ENCODE data around the gene UFD1.

DNA sequence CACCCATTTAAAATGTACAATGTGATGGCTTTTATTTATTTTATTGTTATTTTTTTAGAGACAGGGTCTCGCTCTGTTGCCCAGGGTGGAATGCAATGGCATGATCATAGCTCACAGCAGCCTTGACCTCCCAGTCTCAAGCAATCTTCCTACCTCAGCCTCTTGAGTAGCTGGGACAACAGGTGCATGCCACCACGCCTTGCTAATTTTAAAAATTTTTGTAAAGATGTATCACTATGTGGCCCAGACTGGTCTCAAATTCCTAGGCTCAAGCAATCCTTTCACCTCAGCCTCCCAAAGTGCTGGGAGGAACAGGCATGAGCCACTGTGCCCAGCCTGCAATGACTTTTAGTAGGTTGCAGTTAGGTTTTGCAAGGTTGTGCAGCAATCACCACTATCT, 30.9 kb upstream of the UFD1 start:
- TF ChIP-seq RXRA (IDR thresholded peaks at IDR 0.05; ENCODE audit: borderline replicate concordance, low read depth) (no peak), YY1 (IDR thresholded peaks at IDR 0.05; ENCODE audit: low read depth) (no peak), EP300 (IDR thresholded peaks at IDR 0.05; ENCODE audit: borderline replicate concordance in 1 of 2, low read depth in 1 of 2, low read length in 1 of 2) (no peak), GATA2 (CRISPR knock-in tag; IDR thresholded peaks at IDR 0.05) (no peak), TAF1 (IDR thresholded peaks at IDR 0.05; ENCODE audit: borderline replicate concordance, low read depth, low read length) (no peak), NRF1 (IDR thresholded peaks at IDR 0.05; ENCODE audit: low read depth, low read length) (no peak), EZH2phosphoT487 (IDR thresholded peaks at IDR 0.05; ENCODE audit: borderline replicate concordance, low read depth) (no peak)
- TF ChIP-seq, protein P1, sequence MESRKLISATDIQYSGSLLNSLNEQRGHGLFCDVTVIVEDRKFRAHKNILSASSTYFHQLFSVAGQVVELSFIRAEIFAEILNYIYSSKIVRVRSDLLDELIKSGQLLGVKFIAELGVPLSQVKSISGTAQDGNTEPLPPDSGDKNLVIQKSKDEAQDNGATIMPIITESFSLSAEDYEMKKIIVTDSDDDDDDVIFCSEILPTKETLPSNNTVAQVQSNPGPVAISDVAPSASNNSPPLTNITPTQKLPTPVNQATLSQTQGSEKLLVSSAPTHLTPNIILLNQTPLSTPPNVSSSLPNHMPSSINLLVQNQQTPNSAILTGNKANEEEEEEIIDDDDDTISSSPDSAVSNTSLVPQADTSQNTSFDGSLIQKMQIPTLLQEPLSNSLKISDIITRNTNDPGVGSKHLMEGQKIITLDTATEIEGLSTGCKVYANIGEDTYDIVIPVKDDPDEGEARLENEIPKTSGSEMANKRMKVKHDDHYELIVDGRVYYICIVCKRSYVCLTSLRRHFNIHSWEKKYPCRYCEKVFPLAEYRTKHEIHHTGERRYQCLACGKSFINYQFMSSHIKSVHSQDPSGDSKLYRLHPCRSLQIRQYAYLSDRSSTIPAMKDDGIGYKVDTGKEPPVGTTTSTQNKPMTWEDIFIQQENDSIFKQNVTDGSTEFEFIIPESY (IDR thresholded peaks at IDR 0.05; ENCODE audit: borderline replicate concordance, low read depth): no peak
- TF ChIP-seq, protein P2, sequence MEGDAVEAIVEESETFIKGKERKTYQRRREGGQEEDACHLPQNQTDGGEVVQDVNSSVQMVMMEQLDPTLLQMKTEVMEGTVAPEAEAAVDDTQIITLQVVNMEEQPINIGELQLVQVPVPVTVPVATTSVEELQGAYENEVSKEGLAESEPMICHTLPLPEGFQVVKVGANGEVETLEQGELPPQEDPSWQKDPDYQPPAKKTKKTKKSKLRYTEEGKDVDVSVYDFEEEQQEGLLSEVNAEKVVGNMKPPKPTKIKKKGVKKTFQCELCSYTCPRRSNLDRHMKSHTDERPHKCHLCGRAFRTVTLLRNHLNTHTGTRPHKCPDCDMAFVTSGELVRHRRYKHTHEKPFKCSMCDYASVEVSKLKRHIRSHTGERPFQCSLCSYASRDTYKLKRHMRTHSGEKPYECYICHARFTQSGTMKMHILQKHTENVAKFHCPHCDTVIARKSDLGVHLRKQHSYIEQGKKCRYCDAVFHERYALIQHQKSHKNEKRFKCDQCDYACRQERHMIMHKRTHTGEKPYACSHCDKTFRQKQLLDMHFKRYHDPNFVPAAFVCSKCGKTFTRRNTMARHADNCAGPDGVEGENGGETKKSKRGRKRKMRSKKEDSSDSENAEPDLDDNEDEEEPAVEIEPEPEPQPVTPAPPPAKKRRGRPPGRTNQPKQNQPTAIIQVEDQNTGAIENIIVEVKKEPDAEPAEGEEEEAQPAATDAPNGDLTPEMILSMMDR (IDR thresholded peaks at IDR 0.05): no peak
- TF ChIP-seq, protein P3, sequence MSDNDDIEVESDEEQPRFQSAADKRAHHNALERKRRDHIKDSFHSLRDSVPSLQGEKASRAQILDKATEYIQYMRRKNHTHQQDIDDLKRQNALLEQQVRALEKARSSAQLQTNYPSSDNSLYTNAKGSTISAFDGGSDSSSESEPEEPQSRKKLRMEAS (IDR thresholded peaks at IDR 0.05; ENCODE audit: low read depth): no peak
- TF ChIP-seq, protein P4, sequence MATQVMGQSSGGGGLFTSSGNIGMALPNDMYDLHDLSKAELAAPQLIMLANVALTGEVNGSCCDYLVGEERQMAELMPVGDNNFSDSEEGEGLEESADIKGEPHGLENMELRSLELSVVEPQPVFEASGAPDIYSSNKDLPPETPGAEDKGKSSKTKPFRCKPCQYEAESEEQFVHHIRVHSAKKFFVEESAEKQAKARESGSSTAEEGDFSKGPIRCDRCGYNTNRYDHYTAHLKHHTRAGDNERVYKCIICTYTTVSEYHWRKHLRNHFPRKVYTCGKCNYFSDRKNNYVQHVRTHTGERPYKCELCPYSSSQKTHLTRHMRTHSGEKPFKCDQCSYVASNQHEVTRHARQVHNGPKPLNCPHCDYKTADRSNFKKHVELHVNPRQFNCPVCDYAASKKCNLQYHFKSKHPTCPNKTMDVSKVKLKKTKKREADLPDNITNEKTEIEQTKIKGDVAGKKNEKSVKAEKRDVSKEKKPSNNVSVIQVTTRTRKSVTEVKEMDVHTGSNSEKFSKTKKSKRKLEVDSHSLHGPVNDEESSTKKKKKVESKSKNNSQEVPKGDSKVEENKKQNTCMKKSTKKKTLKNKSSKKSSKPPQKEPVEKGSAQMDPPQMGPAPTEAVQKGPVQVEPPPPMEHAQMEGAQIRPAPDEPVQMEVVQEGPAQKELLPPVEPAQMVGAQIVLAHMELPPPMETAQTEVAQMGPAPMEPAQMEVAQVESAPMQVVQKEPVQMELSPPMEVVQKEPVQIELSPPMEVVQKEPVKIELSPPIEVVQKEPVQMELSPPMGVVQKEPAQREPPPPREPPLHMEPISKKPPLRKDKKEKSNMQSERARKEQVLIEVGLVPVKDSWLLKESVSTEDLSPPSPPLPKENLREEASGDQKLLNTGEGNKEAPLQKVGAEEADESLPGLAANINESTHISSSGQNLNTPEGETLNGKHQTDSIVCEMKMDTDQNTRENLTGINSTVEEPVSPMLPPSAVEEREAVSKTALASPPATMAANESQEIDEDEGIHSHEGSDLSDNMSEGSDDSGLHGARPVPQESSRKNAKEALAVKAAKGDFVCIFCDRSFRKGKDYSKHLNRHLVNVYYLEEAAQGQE (IDR thresholded peaks at IDR 0.05; ENCODE audit: low read depth, low read length): no peak
- TF ChIP-seq, protein P5, sequence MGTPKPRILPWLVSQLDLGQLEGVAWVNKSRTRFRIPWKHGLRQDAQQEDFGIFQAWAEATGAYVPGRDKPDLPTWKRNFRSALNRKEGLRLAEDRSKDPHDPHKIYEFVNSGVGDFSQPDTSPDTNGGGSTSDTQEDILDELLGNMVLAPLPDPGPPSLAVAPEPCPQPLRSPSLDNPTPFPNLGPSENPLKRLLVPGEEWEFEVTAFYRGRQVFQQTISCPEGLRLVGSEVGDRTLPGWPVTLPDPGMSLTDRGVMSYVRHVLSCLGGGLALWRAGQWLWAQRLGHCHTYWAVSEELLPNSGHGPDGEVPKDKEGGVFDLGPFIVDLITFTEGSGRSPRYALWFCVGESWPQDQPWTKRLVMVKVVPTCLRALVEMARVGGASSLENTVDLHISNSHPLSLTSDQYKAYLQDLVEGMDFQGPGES (IDR thresholded peaks at IDR 0.05; ENCODE audit: low read depth, low read length): no peak

All from SK-N-SH (cell line).